Stimulated activated effector memory CD8-positive, alpha-beta T cell treated with anti-CD3 and anti-CD28 coated beads, Interleukin-12 subunit alpha, Interleukin-12 subunit beta, amount 100 ng/mL, for 72 hours (primary cell): ENCODE data around the gene PRKCH.

Experiments used
- ATAC-seq: fragments of 150-1000 bp; cut with Tn5 transposase; 2 replicates; pipeline ENCODE4 v1.10.0; 2021
- DNase-seq, 2 donors: peaks; one replicate each; pipeline ENCODE4 v3.0.0; 2021 to 2022; ENCODE audit warnings: low spot score in 2 of 2
- H3K27ac Mint-ChIP-seq: one replicate; pipeline ENCODE4 v1.8.0; 2022; ENCODE audit warnings: mild to moderate bottlenecking, mixed read lengths
- H3K36me3 Mint-ChIP-seq: one replicate; pipeline ENCODE4 v1.8.0; 2022; ENCODE audit warnings: mild to moderate bottlenecking, mixed read lengths
- H3K4me1 Mint-ChIP-seq: one replicate; pipeline ENCODE4 v1.8.0; 2022; ENCODE audit warnings: mixed read lengths
- H3K4me3 Mint-ChIP-seq: one replicate; pipeline ENCODE4 v1.8.0; 2022; ENCODE audit warnings: mild to moderate bottlenecking, mixed read lengths
- H3K9me3 Mint-ChIP-seq: one replicate; pipeline ENCODE4 v1.8.0; 2022; ENCODE audit warnings: mixed read lengths

The PRKCH gene

GRCh38 chr14:61439779-61440418, 118.5 kb downstream of the PRKCH start:
- Mint-ChIP-seq H3K27ac (peak overlapping the region; percentile 83), H3K4me1 (peaks cover 87% of the 10 kb centered on the region), H3K4me3 (peak overlapping the region; percentile 73), H3K9me3 (no peaks in the 10 kb centered on the region), H3K36me3 (peaks cover 54% of the 10 kb centered on the region)
- DNase-seq (no peak), ATAC-seq (no peak)

- H3K4me3 Mint-ChIP-seq: peak overlapping the region; percentile 31
- peaks cover 84% of the 10 kb centered on the region for H3K4me1 Mint-ChIP-seq
- no peaks in the 10 kb centered on the region for H3K9me3 Mint-ChIP-seq
- DNase-seq: no peak
- peak overlapping the region; percentile 71 for H3K27ac Mint-ChIP-seq
- no peak for ATAC-seq
- H3K36me3 Mint-ChIP-seq: peaks cover 79% of the 10 kb centered on the region
Measured at GRCh38 chr14:61443481-61443880, 122.1 kb downstream of the PRKCH start.

GRCh38 chr14:61444215-61444768, 122.9 kb downstream of the PRKCH start:
- Mint-ChIP-seq H3K27ac (peak overlapping the region; percentile 71), H3K36me3 (peaks cover 81% of the 10 kb centered on the region), H3K4me1 (peaks cover 84% of the 10 kb centered on the region), H3K9me3 (no peaks in the 10 kb centered on the region), H3K4me3 (peak overlapping the region; percentile 31)
- peak; percentile 97 for ATAC-seq
- peak; percentile 37 to 79 for DNase-seq

- ATAC-seq (no peak), DNase-seq (peak in 1 of 2 donors; percentile 49)
- Mint-ChIP-seq H3K36me3 (peaks cover 99% of the 10 kb centered on the region), H3K27ac (peak overlapping the region; percentile 90), H3K4me1 (peaks cover 95% of the 10 kb centered on the region), H3K9me3 (no peaks in the 10 kb centered on the region), H3K4me3 (peak overlapping the region; percentile 77)
Measured at GRCh38 chr14:61451491-61451890, 130.1 kb downstream of the PRKCH start.

GRCh38 chr14:61451891-61452400, 130.6 kb downstream of the PRKCH start:
- Mint-ChIP-seq H3K27ac (peak overlapping the region; percentile 90), H3K4me3 (peak overlapping the region; percentile 77), H3K4me1 (peaks cover 96% of the 10 kb centered on the region), H3K36me3 (peaks cover 99% of the 10 kb centered on the region), H3K9me3 (no peaks in the 10 kb centered on the region)
- no peak for DNase-seq
- ATAC-seq: no peak

GRCh38 chr14:61452452-61452851, 131.1 kb downstream of the PRKCH start:
- Mint-ChIP-seq H3K9me3 (no peaks in the 10 kb centered on the region), H3K27ac (peak overlapping the region; percentile 90), H3K4me1 (peaks cover 96% of the 10 kb centered on the region), H3K4me3 (peak overlapping the region; percentile 77), H3K36me3 (peaks cover 99% of the 10 kb centered on the region)
- DNase-seq (peak in 1 of 2 donors; percentile 81), ATAC-seq (peak; percentile 97)

GRCh38 chr14:61453103-61453767, 131.9 kb downstream of the PRKCH start:
- H3K36me3 Mint-ChIP-seq: peaks cover 100% of the 10 kb centered on the region

GRCh38 chr14:61454545-61454944, 133.2 kb downstream of the PRKCH start:
- Mint-ChIP-seq H3K4me1 (peaks cover 94% of the 10 kb centered on the region), H3K27ac (peak overlapping the region; percentile 90), H3K9me3 (no peaks in the 10 kb centered on the region), H3K36me3 (peaks cover 100% of the 10 kb centered on the region), H3K4me3 (peak overlapping the region; percentile 77)
- DNase-seq (no peak), ATAC-seq (no peak)

More at GRCh38 chr14:61453103-61453767, 131.9 kb downstream of the PRKCH start:
- Mint-ChIP-seq H3K4me1 (peaks cover 94% of the 10 kb centered on the region), H3K27ac (peak overlapping the region; percentile 90), H3K9me3 (no peaks in the 10 kb centered on the region), H3K4me3 (peak overlapping the region; percentile 77)
- ATAC-seq (no peak), DNase-seq (no peak)

GRCh38 chr14:61455351-61455750, 134.0 kb downstream of the PRKCH start:
- Mint-ChIP-seq H3K9me3 (peaks cover 2% of the 10 kb centered on the region), H3K27ac (peak overlapping the region; percentile 90), H3K4me1 (peaks cover 89% of the 10 kb centered on the region), H3K36me3 (peaks cover 100% of the 10 kb centered on the region), H3K4me3 (no peak overlapping the region)
- DNase-seq (no peak), ATAC-seq (no peak)

GRCh38 chr14:61456720-61457119, 135.3 kb downstream of the PRKCH start:
- Mint-ChIP-seq H3K4me3 (no peak overlapping the region), H3K9me3 (peaks cover 2% of the 10 kb centered on the region), H3K36me3 (peaks cover 100% of the 10 kb centered on the region), H3K27ac (peak overlapping the region; percentile 58), H3K4me1 (peaks cover 89% of the 10 kb centered on the region)
- no peak for ATAC-seq
- peak; percentile 76 to 89 for DNase-seq

- Mint-ChIP-seq H3K36me3 (peaks cover 100% of the 10 kb centered on the region), H3K4me3 (no peak overlapping the region), H3K4me1 (peaks cover 75% of the 10 kb centered on the region), H3K9me3 (peaks cover 2% of the 10 kb centered on the region), H3K27ac (peak overlapping the region; percentile 81)
- no peak for DNase-seq
- no peak for ATAC-seq
Measured at GRCh38 chr14:61458766-61459165, 137.4 kb downstream of the PRKCH start.

- DNase-seq: no peak
- Mint-ChIP-seq H3K9me3 (peaks cover 2% of the 10 kb centered on the region), H3K4me1 (peaks cover 75% of the 10 kb centered on the region), H3K4me3 (no peak overlapping the region), H3K27ac (peak overlapping the region; percentile 81), H3K36me3 (peaks cover 100% of the 10 kb centered on the region)
- no peak for ATAC-seq
Measured at GRCh38 chr14:61459229-61459628, 137.8 kb downstream of the PRKCH start.

- peaks cover 2% of the 10 kb centered on the region for H3K9me3 Mint-ChIP-seq
- H3K27ac Mint-ChIP-seq: no peak overlapping the region
- H3K36me3 Mint-ChIP-seq: peaks cover 100% of the 10 kb centered on the region
- ATAC-seq: no peak
- DNase-seq: no peak
- peaks cover 77% of the 10 kb centered on the region for H3K4me1 Mint-ChIP-seq
- no peak overlapping the region for H3K4me3 Mint-ChIP-seq
Measured at GRCh38 chr14:61460063-61460462, 138.7 kb downstream of the PRKCH start.

GRCh38 chr14:61460718-61461611, 139.6 kb downstream of the PRKCH start:
- Mint-ChIP-seq H3K4me3 (peak overlapping the region; percentile 18), H3K9me3 (peaks cover 2% of the 10 kb centered on the region), H3K4me1 (peaks cover 72% of the 10 kb centered on the region), H3K27ac (peak overlapping the region; percentile 87), H3K36me3 (peaks cover 100% of the 10 kb centered on the region)
- DNase-seq: no peak
- peak; percentile 94 for ATAC-seq

GRCh38 chr14:61461808-61462275, 140.5 kb downstream of the PRKCH start:
- Mint-ChIP-seq H3K4me3 (no peak overlapping the region), H3K4me1 (peaks cover 71% of the 10 kb centered on the region), H3K9me3 (peaks cover 2% of the 10 kb centered on the region), H3K36me3 (peaks cover 100% of the 10 kb centered on the region), H3K27ac (peak overlapping the region; percentile 87)
- DNase-seq: no peak
- peak; percentile 42 for ATAC-seq
